B cell (primary cell): ENCODE data around the gene PDK4. TPM values are rescaled to one million over a fixed set of nuclear protein-coding genes. Genes with fewer than 3 reads are reported as not detected.

Experiments
- ATAC-seq: fragments of 200-7000 bp; cut with Tn5 transposase; one replicate; pipeline ENCODE4 v1.10.0; 2021; ENCODE audit warnings: low read depth, mild to moderate bottlenecking, moderate number of reproducible peaks, moderate library complexity
- CTCF ChIA-PET: fragments of 350-600 bp; sonication (Branson Sonifier 250); formaldehyde crosslinking; loops from one replicate; lab custom pipeline; 2021; ENCODE audit warnings: antibody characterized with exemption, inconsistent platforms; lab: Charles Lee
- POLR2A ChIA-PET: fragments of 350-600 bp; sonication (Branson Sonifier 250); formaldehyde crosslinking; loops from one replicate; lab custom pipeline; 2021; ENCODE audit warnings: antibody characterized with exemption; lab: Charles Lee
- DNase-seq: peaks from one replicate; pipeline ENCODE4 v3.0.0; 2013
- H2AFZ ChIP-seq: 2 replicates; pipeline ENCODE4 v1.6.1; 2012; ENCODE audit warnings: mild to moderate bottlenecking, low read depth, low read length; ENCODE audit not compliant: insufficient read depth, poor library complexity, severe bottlenecking
- H3K27ac ChIP-seq, 2 donors: 1 replicate in 1 of 2; 2 replicates in 1 of 2; pipeline ENCODE4 v1.5.1; 2012 to 2013; ENCODE audit warnings: low read length in 2 of 2, mild to moderate bottlenecking in 2 of 2, moderate library complexity in 1 of 2
- H3K27me3 ChIP-seq, 4 experiments: fragments of 200-600 bp in 1 of 4; sonication (generic) in 1 of 4; replicated peaks in 1 of 4; 1 replicate in 2 of 4; 2 replicates in 2 of 4; pipeline versions ENCODE4 v1.6.1 to v1.7.0; 2013 to 2016; ENCODE audit warnings: low read length in 3 of 4, mild to moderate bottlenecking in 2 of 4, mixed read lengths in 1 of 4, moderate library complexity in 1 of 4; ENCODE audit not compliant: insufficient read depth in 4 of 4, control insufficient read depth in 3 of 4; ENCODE audit errors: control extremely low read depth in 1 of 4
- H3K36me3 ChIP-seq, 2 experiments: replicated peaks in 1 of 2; 1 replicate in 1 of 2; 2 replicates in 1 of 2; pipeline versions ENCODE4 v1.6.1 to v1.7.1; 2013; ENCODE audit warnings: low read length in 1 of 2; ENCODE audit not compliant: insufficient read depth in 2 of 2, control insufficient read depth in 1 of 2; ENCODE audit errors: control extremely low read depth in 1 of 2, extremely low read depth in 1 of 2
- H3K4me1 ChIP-seq, 2 donors: fragments of 200-600 bp in 1 of 2; sonication (generic) in 1 of 2; 1 replicate in 1 of 2; 2 replicates in 1 of 2; pipeline versions ENCODE4 v1.5.1 to v1.6.1; 2013 to 2017; ENCODE audit warnings: low read length in 2 of 2; ENCODE audit not compliant: control insufficient read depth in 2 of 2, insufficient read depth in 2 of 2
- H3K4me2 ChIP-seq: replicated peaks from 2 replicates; pipeline ENCODE3; 2012; ENCODE audit warnings: mild to moderate bottlenecking, low read depth, low read length; ENCODE audit not compliant: poor library complexity, severe bottlenecking
- H3K4me3 ChIP-seq, 5 experiments: fragments of 200-600 bp in 1 of 5; sonication (generic) in 1 of 5; 1 replicate in 3 of 5; 2 replicates in 2 of 5; pipeline versions ENCODE4 v1.5.1 to v1.7.0; 2011 to 2016; ENCODE audit warnings: low read length in 4 of 5, mild to moderate bottlenecking in 4 of 5, low read depth in 2 of 5, control low read depth in 1 of 5, moderate library complexity in 1 of 5; ENCODE audit not compliant: insufficient read depth in 1 of 5; ENCODE audit errors: control extremely low read depth in 1 of 5, extremely low read depth in 1 of 5
- H3K79me2 ChIP-seq: fragments of 200-600 bp; sonication (generic); one replicate; pipeline ENCODE4 v1.6.0; 2016; ENCODE audit warnings: low read length; ENCODE audit not compliant: control insufficient read depth, insufficient read depth
- H3K9ac ChIP-seq: fragments of 200-600 bp; sonication (generic); 2 replicates; pipeline ENCODE4 v1.6.1; 2017; ENCODE audit warnings: mild to moderate bottlenecking, low read length, moderate library complexity
- H3K9me3 ChIP-seq, 3 donors: one replicate each; pipeline versions ENCODE4 v1.6.1 to v1.7.1; 2013; ENCODE audit warnings: low read length in 2 of 3; ENCODE audit not compliant: control insufficient read depth in 2 of 3, insufficient read depth in 1 of 3; ENCODE audit errors: control extremely low read depth in 1 of 3
- H4K20me1 ChIP-seq: 2 replicates; pipeline ENCODE4 v1.6.0; 2012; ENCODE audit warnings: mild to moderate bottlenecking, low read length; ENCODE audit not compliant: insufficient read depth, control insufficient read depth, poor library complexity, severe bottlenecking
- H3K27ac Mint-ChIP-seq: one replicate; pipeline ENCODE4 v1.8.0; 2021; ENCODE audit warnings: mixed read lengths
- H3K27me3 Mint-ChIP-seq: one replicate; pipeline ENCODE4 v1.8.0; 2021; ENCODE audit warnings: mixed read lengths
- H3K4me1 Mint-ChIP-seq: one replicate; pipeline ENCODE4 v1.8.0; 2021; ENCODE audit warnings: mixed read lengths
- H3K4me3 Mint-ChIP-seq: one replicate; pipeline ENCODE4 v1.8.0; 2021; ENCODE audit warnings: mixed read lengths
- H3K9me3 Mint-ChIP-seq: one replicate; pipeline ENCODE4 v1.8.0; 2022; ENCODE audit warnings: mixed read lengths; ENCODE audit not compliant: insufficient read depth
- CTCF ChIP-seq: fragments of 200-600 bp; IDR thresholded peaks from one replicate; pipeline ENCODE4 v1.8.0; 2022; ENCODE audit warnings: antibody characterized with exemption, mild to moderate bottlenecking
- EZH2 ChIP-seq: IDR thresholded peaks from 2 replicates; pipeline ENCODE4 v1.6.1; 2012; ENCODE audit warnings: borderline replicate concordance, low read depth, mild to moderate bottlenecking, moderate library complexity, low read length; ENCODE audit not compliant: insufficient read depth, poor library complexity, severe bottlenecking
- WGBS: methylation state at CpG from one replicate; pipeline ENCODE4 v1.1.5; 2013; ENCODE audit warnings: missing lambda C conversion rate; ENCODE audit not compliant: insufficient coverage; 5-methylcytosine and 5-hydroxymethylcytosine counted together
- intact Hi-C: fragments of 100-400 bp; cut with micrococcal nuclease; formaldehyde crosslinking; loops from one replicate; pipeline ENCODE4 v1.10.0; 2022
- polyA plus RNA-seq: library from polyadenylated mRNA; depleted of rRNA; stranded (reverse); fragments of >200 nt; gene quantifications from 2 replicates; pipeline ENCODE4 v1.2.3, GENCODE V29; 2012
- total RNA-seq, 2 donors: library from RNA; stranded (reverse); fragments of 120-200 nt in 1 of 2; gene quantifications; 1 replicate in 1 of 2; 2 replicates in 1 of 2; pipeline versions ENCODE4 v1.2.3 to v1.2.4, GENCODE V29; 2013 to 2022

Gene PDK4
- total and polyA plus RNA-seq, 2 donors (not counting 1 experiment from before 2014, with no cell fraction given) = 0.54 to 6.8 TPM

- H3K4me3 Mint-ChIP-seq = no peak overlapping the region
- ATAC-seq (no peak), DNase-seq (no peak)
- H3K36me3 ChIP-seq = no peaks in the 10 kb centered on the region
- intact Hi-C loops = no loop called here
- no peak overlapping the region for H3K9ac ChIP-seq
- H3K27ac ChIP-seq = no peak overlapping the region
- no peak overlapping the region for H2AFZ ChIP-seq
- no peak overlapping the region for H3K4me2 ChIP-seq
- H3K4me1 Mint-ChIP-seq = peaks cover 54% of the 10 kb centered on the region
- WGBS = no CpG with 5 or more reads among the region's 2 CpGs
- CTCF ChIA-PET = interaction anchor here (3.3 kb wide), 1 partner anchor 75 kb away, joined by 12 read pairs; no protein-coding TSS in a partner anchor
- peaks cover 6% of the 10 kb centered on the region for H3K27me3 Mint-ChIP-seq
- POLR2A ChIA-PET = no interaction called here
- peaks cover 3 to 9% (median 4%) of the 10 kb centered on the region in 3 donors for H3K9me3 ChIP-seq
- no peaks in the 10 kb centered on the region for H3K27me3 ChIP-seq
- peak overlapping the region; percentile 12 for H3K27ac Mint-ChIP-seq
- no peak for TF ChIP-seq CTCF
- TF ChIP-seq EZH2 = no peak
- H3K4me1 ChIP-seq = peaks cover 38 to 42% of the 10 kb centered on the region in 2 donors
- H3K9me3 Mint-ChIP-seq = peaks cover 11% of the 10 kb centered on the region
- H3K4me3 ChIP-seq = no peak overlapping the region
- H4K20me1 ChIP-seq = no peaks in the 10 kb centered on the region
- H3K79me2 ChIP-seq = no peaks in the 10 kb centered on the region
Measured at GRCh38 chr7:95611224-95611623, 14.9 kb upstream of the PDK4 start.

GRCh38 chr7:95609277-95609971 is 13.1 kb upstream of the PDK4 start:
- intact Hi-C loops = loop anchor here (2.0 to 10.0 kb wide), 4 partner anchors 27 to 1505 kb away; partner anchors contain the start of gene SDHAF3
- H3K4me3 Mint-ChIP-seq = peak overlapping the region; percentile 90

More at GRCh38 chr7:95609277-95609971, 13.1 kb upstream of the PDK4 start:
- Histone ChIP-seq H3K4me2 (peak overlapping the region; percentile 83), H3K4me3 (peak overlapping the region in 2 of 5 experiments; percentile 41 to 60), H3K79me2 (no peaks in the 10 kb centered on the region), H3K27ac (peak overlapping the region; percentile 71 to 72), H2AFZ (peak overlapping the region; percentile 43), H3K9me3 (peaks cover 0 to 16% (median 5%) of the 10 kb centered on the region in 3 donors), H3K36me3 (no peaks in the 10 kb centered on the region), H3K27me3 (no peaks in the 10 kb centered on the region), H4K20me1 (no peaks in the 10 kb centered on the region), H3K4me1 (peaks cover 38 to 42% of the 10 kb centered on the region in 2 donors), H3K9ac (peak overlapping the region; percentile 62)
- ATAC-seq (no peak), DNase-seq (peak; percentile 4)
- Mint-ChIP-seq H3K9me3 (peaks cover 8% of the 10 kb centered on the region), H3K27ac (peak overlapping the region; percentile 97), H3K27me3 (no peaks in the 10 kb centered on the region), H3K4me1 (peaks cover 60% of the 10 kb centered on the region)
- TF ChIP-seq EZH2 (no peak), CTCF (no peak)
- 30% methylated on average over 1 of the region's 4 CpGs for WGBS
- ChIA-PET POLR2A (interaction anchor here (1.0 to 1.2 kb wide), 2 partner anchors 14 to 76 kb away, joined by 3 to 4 read pairs; partner anchors contain the start of gene PDK4), CTCF (interaction anchor here (0.7 to 4.0 kb wide), 10 partner anchors 11 to 132 kb away, joined by 3 to 45 read pairs (median 6); no protein-coding TSS in a partner anchor)
